Measurements from ENCODE around the gene HLCS.

- TF ChIP-seq EZH2phosphoT487 (IDR thresholded peaks at IDR 0.05; ENCODE audit: borderline replicate concordance) (no peak), CTCF (conservative IDR thresholded peaks at IDR 0.05; ENCODE audit: low read length) (no peak)
Measured at GRCh38 chr21:36980280-36981048, 14.0 kb upstream of the HLCS start.

All from Loucy (cell line).